Cardiac septum (tissue), 1 donor: ENCODE results near the gene MKNK1. TPM values are rescaled to one million over a fixed set of nuclear protein-coding genes. Genes with fewer than 3 reads are reported as not detected.

Experiments used
- DNase-seq: peaks from one replicate; pipeline ENCODE4 v3.0.0-alpha.2; 2020; ENCODE audit warnings: low spot score
- intact Hi-C: fragments of 100-400 bp; cut with DNase I; formaldehyde crosslinking; loops from one replicate; pipeline ENCODE4 v1.14.0; 2022
- total RNA-seq: library from RNA; stranded (reverse); fragmentation: NEBNext Ultra II Directional; extraction: Animal tissue kit (Norgen Biotek cat#: 25700); gene quantifications from one replicate; pipeline ENCODE4 v1.2.1, GENCODE V29; 2021
- donor health status: DM: no; HTN: no; CAD: no.

The MKNK1 gene
- total RNA-seq, 1 donor from 2014 or later = 38.2 TPM

DNA sequence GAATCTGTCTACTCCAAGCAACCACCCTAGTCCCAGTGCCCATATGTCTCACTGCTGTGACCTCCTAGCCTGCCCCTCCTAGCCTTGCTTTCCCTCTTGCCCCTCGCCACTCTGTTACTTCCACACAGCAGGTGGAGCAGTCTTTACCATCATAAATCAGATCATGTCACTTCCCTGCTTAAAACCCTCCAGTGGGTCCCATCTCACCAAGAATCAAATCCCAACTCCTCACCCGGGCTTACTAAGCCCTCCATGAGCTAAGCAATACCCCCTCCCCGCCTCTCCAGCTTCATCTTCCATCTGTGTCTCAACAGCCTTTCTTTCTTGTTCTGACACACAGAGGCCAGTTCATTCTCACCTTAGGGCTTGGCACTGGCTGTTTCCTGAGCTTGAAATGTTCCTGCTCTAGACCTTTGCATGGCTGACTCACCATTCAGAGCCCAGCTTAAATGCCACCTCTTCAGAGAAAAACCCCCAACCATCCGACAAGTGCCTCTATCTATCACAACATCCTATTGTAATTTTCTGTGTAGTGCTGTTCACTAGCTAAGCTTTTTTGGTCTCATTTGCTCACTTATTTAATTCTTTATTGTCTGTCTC lies 74.9 kb downstream of the MKNK1 start:
- no peak for DNase-seq
- intact Hi-C loops = no loop called here

GRCh38 chr1:46528297-46528955 lies 75.6 kb downstream of the MKNK1 start:
- intact Hi-C loops = loop anchor here (1.0 kb wide), 2 partner anchors 51 to 82 kb away; no protein-coding TSS in a partner anchor
- DNase-seq = no peak

DNA sequence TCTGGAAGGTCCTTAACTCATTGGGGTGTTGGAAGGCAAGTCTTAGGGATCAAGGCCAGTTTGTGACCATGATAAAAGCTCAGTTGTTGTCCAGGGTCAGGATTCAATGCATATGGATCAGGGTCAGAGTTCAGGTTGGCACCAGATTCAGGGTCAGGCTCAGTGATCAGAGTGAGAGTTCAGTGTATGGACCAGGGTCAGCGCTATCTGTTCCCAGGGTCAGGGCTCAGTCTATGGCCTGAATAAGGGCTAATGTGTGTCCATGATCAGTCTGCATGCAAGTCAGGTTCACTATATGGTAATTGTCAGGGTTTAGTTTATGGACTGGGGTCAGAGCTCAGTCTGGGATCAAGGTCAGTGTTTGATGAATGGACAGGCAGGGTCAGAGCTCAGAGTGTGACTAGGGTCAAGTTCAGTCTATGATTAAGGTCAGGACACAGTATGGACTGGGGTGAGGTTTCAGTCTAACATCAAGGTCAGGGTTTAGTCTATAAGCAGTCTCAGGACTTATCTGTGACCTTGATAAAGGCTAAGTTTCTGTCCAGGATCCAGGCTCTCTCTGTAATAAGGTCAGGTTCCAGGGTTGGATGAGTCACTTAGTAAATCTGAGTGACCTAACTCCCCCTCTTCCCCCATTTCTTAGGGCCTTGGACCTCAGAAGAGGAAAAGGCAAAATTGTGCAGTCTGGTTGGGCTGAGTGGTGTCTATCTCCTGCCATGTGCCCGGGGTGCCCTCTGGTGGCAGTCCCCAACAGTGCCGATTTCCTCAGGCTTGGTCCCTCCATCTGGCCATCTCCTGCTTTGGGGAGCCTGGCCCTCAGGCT lies 76.4 kb downstream of the MKNK1 start:
- peak; percentile 89 for DNase-seq
- intact Hi-C loops = loop anchor here (1.0 to 2.0 kb wide), 3 partner anchors 50 to 123 kb away; no protein-coding TSS in a partner anchor

GRCh38 chr1:46526691-46527291 lies 77.3 kb downstream of the MKNK1 start:
- intact Hi-C loops = loop anchor here (2.0 kb wide), 1 partner anchor 122 kb away; no protein-coding TSS in a partner anchor
- no peak for DNase-seq

- no peak for DNase-seq
- intact Hi-C loops = loop anchor here (2.0 kb wide), 1 partner anchor 121 kb away; no protein-coding TSS in a partner anchor
These were observed 77.9 kb downstream of the MKNK1 start for GRCh38 chr1:46526013-46526690.

DNA sequence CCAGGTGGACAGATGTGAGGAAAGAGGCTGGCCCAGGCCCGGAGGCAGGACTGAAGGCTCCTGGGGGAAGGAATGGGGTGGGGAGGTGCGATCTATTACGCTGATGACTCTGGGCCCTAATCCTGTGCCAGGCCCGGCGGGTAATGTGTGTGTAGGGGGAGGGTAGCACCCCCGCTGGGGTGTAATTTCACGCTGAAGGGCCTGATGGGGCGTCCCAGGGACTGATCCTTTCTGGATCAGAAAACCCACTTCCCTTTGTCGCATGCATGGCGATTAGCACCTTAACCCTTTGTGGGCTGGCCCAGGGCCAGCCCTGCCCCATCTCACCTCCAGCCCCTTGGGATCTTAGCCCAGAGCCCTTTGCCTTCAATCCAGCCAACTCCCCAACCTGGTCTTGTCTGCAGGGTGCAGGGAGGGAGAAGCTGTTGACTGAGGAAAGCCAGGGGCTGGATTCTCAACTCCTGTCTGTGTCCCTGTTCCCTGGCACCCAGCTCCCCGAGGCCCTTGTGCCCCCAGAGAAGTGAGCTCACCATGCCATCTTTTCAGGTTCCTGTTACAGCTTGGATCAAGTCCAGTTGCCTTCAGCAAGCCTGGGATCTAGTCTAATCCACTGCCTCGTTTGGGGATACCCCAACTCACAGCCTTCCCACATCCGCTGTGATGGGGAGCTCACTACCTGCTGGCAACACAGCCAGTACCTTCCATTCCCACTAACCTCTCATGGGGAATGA lies 78.7 kb downstream of the MKNK1 start:
- intact Hi-C loops = no loop called here
- no peak for DNase-seq

- no peak for DNase-seq
- intact Hi-C loops = no loop called here
These were observed 79.2 kb downstream of the MKNK1 start for GRCh38 chr1:46524843-46525242.

DNA sequence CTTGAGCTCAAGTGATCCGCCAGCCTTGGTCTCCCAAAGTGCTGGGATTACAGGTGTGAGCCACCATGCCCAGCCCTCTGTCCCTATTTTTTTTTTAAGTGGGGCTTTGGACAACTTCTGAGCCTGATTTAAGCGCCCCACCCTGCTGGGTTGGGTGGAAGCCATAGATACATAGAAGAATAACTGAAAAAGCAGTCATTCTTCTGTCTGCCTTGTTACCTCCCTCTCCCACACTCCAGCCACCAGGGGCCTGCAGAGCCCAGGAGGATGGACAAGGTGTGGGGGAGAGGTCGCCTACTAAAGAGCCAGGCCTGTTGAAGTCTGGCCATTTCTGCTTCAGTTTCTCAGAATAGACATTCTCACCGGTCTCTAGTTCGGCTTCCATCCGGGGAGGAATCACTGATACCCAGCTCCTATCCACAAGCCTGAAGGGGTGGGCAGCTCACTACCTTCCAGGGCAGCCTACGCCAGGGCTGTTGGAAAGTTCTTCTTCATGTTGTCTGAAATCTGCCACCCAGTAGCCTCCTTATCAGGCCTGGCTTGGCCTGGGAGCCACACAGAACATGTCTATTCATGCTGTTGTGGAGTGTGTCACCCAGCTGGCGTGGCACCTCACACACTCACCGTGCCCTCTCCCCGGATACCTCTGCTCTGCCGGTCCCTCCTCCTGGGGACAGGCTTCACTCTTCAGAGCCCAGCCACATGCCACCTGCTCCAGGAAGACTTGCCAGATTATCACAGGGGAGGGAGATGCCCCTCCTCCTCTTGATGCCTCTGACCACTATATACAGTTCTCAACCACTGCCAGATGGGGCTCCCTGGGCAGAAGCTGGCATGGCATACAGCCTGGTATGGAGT lies 80.3 kb downstream of the MKNK1 start:
- no peak for DNase-seq
- intact Hi-C loops = no loop called here

- DNase-seq = no peak
- intact Hi-C loops = no loop called here
These were observed 81.1 kb downstream of the MKNK1 start for GRCh38 chr1:46522969-46523320.

DNA sequence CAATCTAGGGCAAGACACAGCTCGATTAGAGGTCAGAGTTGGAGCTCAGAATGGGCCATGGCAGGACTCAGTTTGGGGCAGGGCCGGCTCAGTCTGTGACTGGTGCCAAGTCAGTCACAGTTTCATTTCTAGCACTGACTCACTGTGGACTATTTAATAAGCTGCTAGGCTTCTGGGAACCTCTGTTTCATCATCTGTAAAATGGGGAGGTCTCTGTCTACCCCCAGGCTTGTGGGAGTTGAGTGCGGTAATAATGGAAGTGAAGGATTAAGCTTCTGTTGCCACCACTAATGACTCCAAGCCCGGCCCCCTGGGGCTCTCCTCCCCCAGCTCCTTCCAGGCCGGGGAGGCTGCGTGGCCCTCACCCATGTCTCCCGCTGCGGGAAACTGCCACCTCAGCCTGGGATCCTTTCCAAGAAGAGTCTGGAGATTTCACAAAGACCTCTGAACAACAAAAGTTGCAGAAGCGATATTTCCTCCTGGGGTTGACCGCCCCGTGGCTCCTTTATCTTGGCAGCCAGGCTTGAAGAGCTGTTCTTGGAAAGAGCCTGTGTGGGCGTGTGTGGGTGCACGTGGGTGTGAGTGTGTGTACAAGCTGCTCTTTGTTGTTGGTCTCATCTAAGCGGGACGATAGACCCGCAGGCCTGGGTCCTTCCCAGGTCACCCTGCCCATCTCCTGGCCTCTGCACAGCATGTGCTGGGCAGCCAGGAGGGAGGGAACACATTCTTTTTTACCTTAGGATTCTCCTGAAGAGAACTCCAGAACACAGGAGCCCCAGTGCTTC lies 81.7 kb downstream of the MKNK1 start:
- DNase-seq = no peak

GRCh38 chr1:46521414-46521813 lies 82.7 kb downstream of the MKNK1 start:
- DNase-seq = no peak
- intact Hi-C loops = no loop called here

More for the DNA sequence above, 81.7 kb downstream of the MKNK1 start:
- intact Hi-C loops = no loop called here

DNA sequence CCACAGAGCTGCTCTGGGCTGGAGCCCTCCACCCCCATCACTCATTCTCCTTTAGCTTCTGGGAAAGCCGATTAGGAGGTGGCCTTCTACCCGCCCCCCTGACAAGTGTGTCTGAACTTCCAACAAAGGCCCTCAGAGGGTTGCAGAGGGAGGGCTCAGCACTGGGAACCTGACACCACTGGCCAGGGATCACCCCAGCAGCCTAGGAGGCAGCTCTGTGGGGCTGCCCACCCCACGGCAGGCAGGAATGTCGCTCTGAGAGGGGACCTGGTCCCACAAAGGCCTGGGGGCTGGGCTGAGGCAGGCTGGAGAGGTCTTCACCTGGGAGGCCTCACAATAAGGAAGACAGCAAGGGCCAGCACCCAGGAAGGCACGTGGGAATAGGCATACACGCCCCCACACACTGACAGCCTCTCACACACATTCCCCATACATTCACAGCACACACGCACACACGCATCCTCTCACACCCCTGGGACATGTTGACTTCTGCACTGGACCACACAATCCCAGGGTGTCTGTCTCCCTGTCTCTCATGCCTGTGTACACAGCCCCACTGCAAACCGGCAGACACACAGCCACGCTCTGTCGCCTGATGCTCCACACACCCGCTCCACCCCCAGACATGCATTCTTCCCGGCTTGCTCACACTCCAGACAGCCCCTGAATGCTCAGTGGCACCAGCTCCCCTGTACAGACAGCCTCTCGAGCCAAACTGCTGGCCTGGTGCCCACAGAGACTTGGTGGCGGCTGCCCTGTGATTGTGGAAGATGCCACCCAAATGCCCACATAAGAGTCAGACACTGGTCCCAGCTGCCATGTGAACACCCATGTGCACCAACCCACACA lies 83.8 kb downstream of the MKNK1 start:
- intact Hi-C loops = no loop called here
- no peak for DNase-seq

DNA sequence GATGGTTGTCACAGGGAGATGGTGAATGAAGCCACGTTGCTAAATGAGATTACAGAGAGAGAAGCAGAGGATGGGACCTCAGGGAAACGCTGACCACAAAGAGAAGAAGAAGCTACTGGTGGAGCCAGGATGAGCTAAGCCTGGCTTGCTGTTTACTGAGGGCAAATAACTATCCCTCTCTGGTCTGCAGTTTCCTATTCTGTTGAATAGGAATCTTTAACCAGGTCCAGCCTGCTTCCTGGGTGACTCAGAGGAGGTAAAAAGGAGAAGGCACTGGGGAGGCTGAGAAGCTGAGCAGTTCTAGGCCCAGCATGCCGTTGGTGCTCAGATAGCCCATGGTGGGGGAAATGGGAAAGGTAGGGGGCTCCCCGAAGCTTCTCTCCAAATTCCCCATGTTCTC lies 84.9 kb downstream of the MKNK1 start:
- DNase-seq = no peak

GRCh38 chr1:46517932-46518498 lies 86.1 kb downstream of the MKNK1 start:
- intact Hi-C loops = no loop called here
- DNase-seq = no peak

More for the DNA sequence above, 84.9 kb downstream of the MKNK1 start:
- intact Hi-C loops = no loop called here

DNA sequence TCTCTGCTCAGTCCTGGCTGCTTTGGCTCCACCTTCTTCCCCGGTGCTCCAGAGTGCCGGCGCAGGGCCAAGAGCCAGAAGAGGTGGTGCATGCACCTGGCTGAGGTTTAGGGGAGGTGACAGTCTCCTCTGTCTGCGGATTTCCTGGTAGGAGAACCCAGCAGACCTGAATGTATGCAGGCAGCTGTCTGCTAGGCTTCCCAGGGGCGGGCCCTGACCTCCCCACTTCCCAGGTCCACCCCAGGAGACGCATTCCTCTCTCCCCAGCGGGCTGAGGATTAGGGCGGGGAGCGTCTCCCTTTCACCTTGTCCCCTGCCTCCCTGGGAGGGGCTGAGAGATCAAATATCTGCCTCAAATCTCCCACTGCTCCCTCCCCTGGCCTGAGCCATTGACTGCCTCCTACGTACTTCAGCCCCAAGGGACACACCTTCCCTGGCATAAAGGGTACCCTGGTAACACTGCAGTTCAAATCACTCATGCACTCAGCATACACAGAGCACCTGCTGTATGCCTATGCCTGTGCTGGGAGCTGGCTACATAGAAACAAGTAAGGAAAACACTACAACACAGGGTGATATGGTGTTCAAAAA lies 87.0 kb downstream of the MKNK1 start:
- no peak for DNase-seq
- intact Hi-C loops = no loop called here
